UCSD-AML1 (cell line): ENCODE data around the gene NAB1.
"Not testable (repeated sequence)": the region's sequence is repeated elsewhere in the genome, so short reads cannot be mapped to it uniquely, and the experiment has no call there.

Experiments used
- DNase-seq: peaks from one replicate; lab custom pipeline; 2025; ENCODE audit not compliant: unreplicated experiment; lab: John Stamatoyannopoulos, UW

NAB1 gene, protein sequence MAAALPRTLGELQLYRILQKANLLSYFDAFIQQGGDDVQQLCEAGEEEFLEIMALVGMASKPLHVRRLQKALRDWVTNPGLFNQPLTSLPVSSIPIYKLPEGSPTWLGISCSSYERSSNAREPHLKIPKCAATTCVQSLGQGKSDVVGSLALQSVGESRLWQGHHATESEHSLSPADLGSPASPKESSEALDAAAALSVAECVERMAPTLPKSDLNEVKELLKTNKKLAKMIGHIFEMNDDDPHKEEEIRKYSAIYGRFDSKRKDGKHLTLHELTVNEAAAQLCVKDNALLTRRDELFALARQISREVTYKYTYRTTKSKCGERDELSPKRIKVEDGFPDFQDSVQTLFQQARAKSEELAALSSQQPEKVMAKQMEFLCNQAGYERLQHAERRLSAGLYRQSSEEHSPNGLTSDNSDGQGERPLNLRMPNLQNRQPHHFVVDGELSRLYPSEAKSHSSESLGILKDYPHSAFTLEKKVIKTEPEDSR

DNA sequence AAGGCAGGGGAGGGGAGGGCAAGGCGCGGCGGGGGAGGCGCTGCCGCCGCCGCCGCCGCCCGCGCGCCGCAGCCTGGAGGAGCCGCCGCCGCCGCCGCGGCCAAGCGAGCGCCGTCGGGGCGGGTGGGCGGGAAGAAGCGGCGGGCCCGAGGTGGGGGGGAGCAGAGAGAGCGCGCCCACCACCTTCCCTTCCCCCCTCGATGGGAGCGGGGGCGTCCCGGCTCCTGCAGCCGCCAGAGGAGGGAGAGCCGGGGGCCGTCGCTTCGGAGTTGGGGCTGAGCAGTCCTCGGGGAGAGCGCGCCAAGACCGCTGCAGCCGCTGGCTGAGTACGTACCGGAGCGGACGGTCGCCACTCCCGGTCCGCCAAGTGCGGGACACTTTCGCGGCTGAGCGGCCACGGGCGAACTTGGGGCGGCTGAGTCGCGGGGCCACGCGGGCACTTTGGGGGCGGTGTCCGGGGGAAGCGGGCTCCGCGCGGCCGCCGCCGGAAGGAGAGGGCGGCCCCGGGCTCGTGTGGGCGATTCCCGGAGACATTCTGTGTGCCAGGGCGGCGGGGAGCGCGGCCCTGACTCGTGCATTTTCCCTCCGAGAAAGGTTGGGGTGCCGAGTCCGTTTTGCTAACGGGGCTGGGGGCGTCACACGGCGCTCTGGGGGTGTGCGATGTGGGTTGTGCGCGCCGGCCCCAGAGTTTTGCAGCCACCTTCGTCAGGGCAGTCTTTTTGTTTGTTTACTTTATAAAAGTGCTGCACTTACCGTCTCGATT lies at the start of gene NAB1:
Gene NAB1 (plus strand): TSS at position 49 of the 763 bp plus-strand sequence. CDS start 10,094 bp downstream, outside the sequence.
- DNase-seq: peak; percentile 70

DNA sequence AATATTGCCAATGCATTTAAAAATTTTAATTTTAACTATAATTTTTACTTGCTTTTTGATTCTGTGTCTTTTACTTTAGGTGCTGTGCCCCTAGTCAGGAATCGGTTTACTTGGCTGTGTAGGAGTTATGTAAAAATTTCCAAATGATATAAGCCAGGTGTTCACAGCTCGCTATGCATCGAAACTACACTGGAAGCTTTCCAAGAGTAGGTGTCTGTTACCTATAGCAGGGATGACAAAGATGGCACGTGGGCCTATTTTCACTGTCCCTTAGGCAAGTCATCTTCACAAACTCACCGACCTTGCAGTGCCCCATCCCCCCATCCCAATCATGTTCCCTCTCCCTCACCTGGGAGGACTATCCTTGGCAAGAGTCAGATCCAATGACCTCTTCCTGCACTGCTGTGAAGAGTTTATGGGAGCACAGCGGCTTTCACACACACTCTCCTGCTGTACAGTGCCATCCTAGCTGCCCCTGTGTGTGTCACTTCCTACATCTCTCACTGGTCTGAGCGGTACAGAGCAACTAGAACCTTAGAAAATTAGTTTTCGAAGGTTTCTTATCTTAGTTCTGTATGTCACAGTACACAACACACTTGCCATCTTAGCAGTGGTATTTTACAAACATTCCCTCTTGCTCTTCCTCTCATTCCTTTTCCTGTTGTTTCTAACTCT lies 49.2 kb upstream of the NAB1 start:
- DNase-seq: no peak

DNA sequence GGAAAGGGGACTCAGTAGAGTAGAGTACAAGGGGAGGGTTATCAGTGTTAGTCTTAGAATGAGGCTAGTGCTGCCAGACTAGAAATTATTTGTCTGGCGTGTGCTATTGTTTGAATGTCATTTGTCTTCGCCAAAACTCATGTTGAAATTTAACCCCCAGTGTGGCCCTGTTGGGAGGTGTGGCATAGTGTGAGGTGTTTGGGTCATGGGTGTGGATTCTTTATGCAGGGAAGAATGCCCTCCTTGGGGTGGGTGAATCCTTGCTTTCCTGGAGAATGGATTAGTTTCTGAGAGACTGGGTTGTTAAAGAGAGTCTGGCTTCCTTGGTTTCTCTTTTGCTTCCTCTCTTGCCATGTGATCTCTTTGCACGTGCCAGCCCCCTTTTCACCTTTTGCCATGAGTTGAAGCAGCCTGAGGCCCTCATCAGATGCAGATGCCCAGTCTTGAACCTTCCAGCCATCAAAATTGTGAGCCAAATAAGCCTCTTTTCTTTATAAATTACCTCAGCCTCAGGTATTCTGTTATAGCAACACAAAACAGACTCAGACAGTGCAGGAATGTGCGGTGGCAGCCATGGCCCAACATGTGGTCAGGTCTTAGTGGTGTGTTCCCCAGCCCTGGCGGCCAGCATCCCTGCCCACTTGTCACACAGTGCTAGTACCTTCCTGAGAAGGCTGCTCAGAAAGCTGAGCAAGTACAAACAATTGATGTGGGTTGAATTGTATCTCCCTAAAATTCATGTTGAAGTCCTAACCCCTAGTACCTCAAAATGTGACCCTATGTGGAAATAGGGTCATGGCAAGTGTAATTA lies 48.4 kb upstream of the NAB1 start:
- no peak for DNase-seq

DNA sequence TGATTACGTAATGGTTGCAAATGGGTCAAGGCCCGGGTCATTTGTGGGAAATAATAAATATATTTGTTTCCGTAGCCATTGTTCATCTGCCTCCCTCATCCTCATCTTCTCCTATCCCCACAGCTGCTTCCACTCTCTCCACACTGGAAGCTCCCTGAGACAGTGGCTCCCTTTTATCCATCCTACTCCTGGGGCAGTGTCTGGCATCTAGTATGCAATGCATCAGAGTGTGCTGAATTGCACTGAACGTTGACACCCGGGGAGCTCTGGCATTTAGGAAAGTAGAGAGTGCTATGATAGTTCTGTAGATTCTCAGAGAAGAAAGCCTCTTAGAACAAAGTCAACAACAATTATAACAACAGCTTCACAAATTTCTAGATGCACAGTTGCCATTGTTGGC lies 45.5 kb upstream of the NAB1 start:
- DNase-seq: no peak

DNA sequence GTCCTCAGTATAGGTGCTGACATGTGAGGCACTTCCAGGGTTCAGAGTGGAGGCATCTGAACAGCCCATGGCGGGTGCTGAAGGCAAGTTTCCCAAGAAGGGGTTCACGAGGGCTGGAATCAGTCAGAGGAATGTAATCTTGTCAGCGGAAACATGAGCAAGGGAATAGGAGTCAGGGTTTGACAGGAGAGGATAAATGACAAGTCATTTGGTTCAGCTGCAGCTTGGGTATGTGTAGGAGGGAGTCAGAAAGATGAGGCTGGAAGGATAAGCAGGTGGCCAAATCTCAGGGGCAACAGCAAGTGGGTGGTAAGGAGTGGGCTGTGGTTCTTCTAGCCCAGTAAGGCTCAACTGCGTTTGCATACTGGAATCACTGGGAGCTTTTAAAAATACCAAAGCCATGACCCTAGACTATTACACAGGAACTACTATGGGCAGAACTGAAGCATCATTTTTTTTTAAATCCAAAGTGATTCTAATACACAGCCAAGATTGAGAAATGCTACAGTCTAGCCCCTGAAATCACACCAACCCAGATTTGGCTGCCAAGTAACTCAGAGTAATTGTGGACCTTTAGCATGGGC lies 41.8 kb upstream of the NAB1 start:
- DNase-seq: no peak

DNA sequence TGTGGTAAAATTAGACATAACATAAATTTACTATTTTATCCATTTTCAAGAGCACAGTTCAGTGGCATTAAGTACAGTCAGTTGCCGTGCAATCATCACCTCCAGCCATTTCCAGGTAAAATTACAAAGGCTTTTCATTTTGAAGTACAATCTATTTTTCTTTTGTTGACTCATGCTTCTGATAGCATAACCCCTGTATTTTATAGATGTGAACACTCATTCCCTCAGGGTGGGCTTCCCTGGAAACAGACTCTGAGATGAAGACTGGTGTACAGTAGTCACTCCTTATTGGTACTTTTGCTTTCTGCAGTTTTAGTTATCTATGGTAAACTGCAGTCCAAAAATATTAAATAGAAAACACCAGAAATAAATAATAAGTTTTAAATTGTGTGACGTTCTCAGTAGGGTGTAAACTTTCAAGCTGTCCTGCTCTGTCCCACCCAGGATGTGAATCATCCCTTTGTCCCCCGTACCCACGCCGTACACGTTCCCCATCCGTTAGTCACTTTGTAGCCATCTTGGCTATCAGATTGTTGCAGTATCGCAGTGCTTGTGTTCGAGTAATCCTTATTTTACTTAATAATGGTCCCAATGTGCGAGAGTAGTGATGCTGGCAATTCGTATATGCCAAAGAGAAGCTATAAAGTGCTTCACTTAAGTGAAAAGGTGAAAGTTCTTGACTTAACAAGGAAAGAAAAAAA lies 41.1 kb upstream of the NAB1 start:
- DNase-seq: no peak

DNA sequence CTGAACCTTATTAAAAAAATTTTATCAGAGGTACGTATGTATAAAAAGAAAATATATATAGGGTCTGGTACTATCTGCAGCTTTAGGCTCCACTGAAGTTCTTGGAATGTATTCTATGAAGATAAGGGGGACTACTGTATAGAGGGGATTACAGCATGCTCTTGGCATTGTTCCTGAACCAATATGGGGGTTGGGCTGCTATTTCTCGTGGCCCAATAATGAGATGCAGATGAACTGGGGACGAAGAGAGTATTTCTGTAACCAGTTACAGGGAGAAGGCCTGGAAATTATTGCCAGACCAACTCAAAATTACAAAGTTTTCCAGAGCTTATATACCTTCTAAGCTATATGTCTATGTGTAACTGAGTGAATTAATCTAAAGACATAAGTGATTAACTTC lies 40.0 kb upstream of the NAB1 start:
- DNase-seq: not testable (repeated sequence)

DNA sequence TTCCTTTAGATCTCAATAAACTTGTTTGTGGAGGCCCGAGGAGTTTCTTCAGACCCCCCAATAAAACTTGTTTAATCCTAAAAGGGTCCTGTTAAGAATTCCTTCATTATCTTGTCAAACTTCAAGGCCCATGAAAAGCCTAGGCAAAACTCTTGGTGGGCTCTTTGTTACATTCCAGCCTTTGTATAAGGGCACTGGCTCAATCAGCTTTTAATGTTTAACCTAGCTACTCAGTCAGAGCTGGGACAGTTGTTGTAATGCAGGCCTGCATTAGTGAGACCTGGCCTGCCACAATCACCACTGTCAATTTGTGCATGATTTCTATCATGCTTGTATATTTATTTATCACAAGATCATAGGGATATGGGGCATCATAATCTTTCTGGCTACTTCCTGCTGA lies 39.5 kb upstream of the NAB1 start:
- not testable (repeated sequence) for DNase-seq

DNA sequence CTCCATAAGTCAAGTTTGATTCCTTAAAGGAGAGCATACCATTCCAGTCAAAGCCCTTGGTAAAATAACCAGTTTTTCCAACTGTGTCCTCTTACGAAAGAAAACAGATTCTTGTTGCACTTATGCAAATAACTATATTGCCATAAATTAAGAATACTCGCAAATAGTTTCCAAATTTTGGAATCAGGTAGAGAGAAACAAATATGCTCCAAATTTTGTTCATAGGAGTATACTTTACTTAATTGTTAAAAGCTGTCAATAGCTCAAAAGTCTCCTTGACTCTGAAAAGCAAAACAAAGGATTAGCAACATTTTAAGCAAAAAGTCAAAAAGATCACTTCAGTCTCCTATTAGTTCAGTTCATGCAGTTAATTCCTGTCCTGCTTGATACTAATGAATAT lies 38.4 kb upstream of the NAB1 start:
- not testable (repeated sequence) for DNase-seq

DNA sequence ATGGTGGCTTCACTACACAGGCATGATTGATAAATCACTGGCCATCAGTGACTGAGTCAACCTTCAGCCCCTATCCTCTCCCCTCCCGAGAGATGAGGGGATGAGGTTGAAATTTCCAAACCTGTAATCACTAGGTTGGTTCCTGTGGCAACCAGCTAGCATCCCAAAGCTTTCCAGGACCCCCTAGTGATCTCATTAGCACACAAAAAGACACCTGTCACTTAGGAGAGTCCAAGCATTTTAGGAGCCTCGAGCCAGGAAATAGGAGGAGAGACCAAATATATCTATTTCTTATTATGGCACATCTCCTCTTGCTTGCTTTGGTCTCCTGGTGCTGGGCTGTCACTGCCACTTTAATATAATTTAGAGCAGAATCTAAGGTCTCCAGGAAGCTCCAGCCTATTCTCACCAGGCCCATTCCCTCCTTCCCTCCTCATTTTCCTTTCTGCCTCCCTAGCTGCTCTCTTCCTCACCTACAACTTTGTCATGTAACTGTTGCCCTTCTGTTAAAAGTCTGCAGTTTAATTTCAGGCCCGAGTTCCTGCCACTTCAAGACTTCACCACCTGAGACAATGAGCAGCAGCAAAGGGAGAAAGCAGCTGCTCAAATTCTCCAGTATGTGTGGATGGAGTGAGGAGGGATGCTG lies 33.2 kb upstream of the NAB1 start:
- no peak for DNase-seq

DNA sequence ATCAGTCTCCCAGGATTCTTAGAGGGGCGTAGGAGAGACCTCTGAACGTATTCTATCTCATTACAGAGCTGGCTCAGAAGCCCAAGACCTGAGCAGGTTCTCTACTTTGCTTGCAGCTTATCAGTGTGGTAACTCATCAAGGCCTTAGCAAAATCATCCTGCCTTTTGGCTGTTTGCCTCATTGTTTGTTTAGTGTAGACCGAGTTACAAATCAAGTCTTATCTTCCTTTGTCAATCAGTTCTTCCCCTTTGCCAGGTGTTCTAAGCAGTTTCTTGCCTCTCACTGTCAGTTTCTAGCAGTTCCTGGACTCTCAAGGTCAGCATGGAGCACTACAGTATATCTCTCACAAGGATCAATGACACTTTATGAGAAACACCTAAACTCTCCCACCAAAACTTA lies 30.9 kb upstream of the NAB1 start:
- DNase-seq: no peak

DNA sequence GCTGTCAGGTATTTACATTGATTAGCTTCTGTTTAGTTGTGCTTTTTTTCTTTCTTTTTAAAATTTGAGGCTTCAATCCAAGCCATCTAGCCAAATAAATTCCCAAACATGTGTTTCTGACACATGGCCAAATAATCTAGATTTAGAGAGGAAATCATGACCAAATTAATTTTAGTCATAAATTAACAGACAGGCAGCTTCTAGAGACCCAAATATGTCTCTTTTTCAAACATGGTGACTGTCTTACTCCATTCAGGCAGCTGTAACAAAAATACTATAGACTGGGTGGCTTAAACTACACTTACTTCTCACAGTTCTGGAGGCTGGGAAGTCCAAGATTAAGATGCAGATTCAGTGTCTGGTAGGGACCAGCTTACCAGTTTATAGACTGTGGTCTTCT lies 23.2 kb upstream of the NAB1 start:
- DNase-seq: no peak

DNA sequence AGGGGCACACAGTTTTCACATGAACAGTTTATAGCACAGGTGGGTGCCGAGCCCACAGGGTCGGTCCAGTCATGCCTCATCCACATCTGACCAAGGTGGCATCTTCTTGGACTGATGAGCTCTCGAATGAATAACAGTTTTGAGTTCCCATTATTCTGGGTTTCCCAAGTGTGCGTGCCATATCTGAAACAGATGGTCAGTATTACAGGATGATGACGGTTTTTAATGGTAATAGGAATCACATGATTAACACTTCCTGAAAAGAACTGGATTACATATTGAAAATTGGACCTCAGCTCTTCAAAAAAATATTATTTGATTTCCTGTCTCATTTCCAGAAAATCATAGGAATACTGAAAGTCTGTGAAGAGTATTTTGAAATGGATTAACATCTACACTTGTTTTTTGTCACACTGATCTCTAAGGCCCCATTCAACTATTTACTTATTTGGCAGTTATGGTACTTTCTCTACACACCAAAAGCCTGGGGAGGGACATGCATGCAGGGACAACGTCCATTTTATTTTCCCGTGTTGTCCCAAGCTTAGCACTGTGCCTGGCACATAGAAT lies 22.2 kb upstream of the NAB1 start:
- no peak for DNase-seq

DNA sequence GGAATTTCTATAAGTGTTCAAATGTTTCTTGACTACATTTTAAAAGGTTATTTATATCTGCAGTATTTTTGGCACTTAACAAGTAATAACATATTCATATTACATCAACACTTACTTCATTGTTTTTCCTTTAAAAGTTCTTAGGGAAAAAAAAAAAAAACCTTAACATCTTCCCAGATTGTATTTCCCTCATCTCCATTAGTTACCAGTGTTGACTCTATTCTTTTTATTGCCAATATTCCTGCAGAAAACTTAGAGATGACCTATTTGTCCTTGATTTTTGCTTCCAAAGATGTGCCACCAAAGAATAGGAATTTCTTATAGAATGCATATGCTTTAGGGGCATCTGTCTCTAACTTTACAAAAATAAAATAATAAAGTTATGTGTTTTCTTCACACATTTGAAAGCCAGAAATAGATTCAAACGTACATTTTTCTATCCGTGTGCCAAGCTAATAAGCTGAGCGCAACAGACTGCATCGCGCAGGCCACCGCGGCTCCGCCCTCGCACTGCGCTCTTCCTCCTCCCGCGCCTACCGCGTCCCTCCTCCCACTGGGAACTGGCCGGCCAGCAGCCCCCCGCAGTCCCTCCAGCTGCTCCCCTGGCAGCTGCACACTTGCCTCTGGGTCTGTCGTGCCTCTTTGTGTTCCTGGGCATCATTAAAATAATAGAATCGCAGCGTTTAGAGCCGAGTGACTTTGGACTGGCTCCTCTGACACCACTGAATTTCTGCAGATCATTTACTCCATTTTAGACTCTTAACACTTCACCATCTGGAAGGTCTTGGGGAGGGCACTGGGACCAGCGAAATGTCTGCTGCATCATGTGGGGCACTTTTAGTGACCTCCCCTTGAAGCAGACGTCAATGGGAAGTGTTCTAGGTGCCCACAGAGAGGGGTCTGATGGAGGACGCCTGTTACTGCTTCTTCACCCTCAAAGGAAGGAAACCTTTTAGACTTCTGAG lies 21.2 kb upstream of the NAB1 start:
- peak; percentile 22 for DNase-seq

DNA sequence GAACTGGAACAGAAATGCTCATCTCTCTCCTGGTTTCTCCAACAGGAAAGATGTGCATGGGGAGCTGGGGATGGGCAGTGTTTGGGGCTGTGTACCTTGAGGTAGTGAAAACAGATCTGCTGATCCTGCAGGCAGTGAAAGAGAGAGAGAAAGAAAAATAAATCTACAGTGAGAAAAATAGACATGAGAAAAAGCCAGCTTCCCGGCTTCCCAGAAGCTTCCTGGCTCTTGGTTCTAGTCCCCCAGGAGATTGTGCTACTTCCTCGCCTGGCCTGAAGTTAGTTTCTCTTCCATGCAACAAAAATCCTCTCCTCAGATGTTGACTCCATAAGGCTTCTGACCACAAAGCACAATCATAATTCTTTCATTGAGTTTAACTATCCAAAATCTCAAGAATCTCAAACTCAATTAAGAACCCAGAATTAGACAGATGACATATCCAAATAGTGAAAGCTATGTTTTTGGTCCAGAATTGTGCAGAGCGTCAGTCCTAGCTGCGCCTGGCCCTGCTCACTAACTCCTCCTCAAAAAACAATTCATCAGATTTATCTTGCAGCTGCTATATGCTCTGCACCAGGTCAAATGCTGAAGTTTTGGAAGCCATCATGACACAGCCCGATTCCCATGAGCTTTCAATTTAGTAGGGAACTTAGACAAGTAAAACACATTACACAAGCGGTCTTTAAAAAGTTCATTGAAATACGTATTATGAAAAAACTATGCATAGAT lies 20.1 kb upstream of the NAB1 start:
- no peak for DNase-seq

DNA sequence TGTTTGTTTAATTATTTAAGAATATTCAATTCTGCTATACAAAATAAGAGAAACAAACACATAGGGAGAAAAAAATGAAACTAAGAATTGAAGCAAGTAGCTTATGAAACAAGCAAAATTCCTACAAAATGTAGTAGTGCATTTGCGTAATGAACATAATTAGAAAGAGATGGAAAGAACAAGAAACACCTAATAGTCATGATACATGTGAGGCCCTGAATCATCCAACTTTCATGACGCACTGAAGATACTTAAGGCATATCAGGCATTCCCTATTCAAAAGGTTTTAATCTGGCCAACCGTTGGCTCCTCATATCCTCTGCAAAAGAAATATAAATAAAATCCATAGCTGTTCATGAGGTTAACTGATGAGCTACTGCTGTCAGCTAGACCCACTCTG lies 14.5 kb upstream of the NAB1 start:
- no peak for DNase-seq

DNA sequence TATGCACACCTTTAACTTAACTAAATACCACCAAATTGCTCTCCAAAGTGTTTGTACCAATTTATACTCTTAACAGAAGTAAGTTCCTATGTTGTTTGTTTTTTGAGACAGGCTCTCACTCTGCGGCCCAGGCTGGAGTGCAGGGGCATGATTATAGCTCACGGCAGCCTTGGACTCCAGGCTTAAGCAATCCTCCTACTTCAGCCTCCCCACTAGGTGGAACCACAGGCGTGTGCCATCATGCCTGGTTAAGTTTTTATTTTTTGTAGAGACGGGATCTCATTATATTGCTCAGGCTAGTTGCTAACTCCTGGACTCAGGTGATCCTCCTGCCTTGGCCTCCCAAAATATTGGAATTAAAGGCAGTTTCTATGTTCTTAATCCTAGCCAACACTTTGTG lies 13.1 kb upstream of the NAB1 start:
- no peak for DNase-seq
